Measurements from ENCODE around the gene SORT1.

DNA sequence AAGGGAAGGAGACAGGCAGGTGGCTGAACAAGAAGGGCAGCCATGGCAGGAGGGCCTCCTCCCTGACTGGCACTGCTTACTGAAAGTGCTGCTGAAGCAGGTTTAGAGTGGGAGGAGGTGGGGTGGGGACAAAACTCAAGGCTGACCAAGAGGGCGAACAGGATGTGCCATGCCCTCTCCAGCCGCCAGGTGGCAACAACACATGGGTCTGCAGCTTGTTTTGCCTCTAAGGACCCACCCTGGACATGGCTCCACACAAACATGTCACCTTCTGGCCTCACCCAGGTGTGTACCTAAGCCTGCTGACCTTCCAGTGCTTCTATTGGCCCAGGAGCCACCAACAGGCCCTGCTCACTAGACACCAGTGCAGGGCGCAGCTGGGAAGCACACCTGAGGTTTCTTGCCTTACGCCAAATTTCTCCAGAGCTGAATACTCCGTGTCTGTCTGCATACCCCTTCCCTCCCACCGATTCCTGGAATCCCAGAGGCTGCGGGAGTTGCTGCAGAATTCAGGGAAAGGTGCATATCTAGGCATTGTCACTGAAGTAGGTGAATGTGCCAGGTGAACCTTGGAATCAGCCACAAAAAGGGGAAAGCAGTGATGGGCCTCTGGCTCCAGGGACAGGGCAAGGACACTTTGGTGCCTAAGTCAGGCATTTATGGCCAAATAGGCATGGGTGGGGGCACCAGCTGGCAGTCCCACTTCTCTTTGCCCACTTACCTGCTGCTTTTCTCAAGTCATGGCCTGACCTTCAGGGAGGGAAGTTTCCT, 120.1 kb downstream of the SORT1 start:
- TF ChIP-seq TOX (CRISPR knock-in tag; IDR thresholded peaks at IDR 0.05; ENCODE audit: borderline replicate concordance) (no peak), ARNTL (CRISPR knock-in tag; IDR thresholded peaks at IDR 0.05; ENCODE audit: borderline replicate concordance, low read depth) (no peak), ZFP30 (CRISPR knock-in tag; IDR thresholded peaks at IDR 0.05) (no peak), PPARA (CRISPR knock-in tag; IDR thresholded peaks at IDR 0.05; ENCODE audit: borderline replicate concordance) (no peak), BACH2 (CRISPR knock-in tag; IDR thresholded peaks at IDR 0.05; ENCODE audit: borderline replicate concordance) (no peak), PATZ1 (CRISPR knock-in tag; IDR thresholded peaks at IDR 0.05; ENCODE audit: borderline replicate concordance) (no peak), TCF4 (CRISPR knock-in tag; IDR thresholded peaks at IDR 0.05; ENCODE audit: borderline replicate concordance) (no peak), ZNF565 (CRISPR knock-in tag; conservative IDR thresholded peaks at IDR 0.05; ENCODE audit: low read depth) (no peak), ZFP3 (CRISPR knock-in tag; IDR thresholded peaks at IDR 0.05) (no peak), TSHZ2 (CRISPR knock-in tag; IDR thresholded peaks at IDR 0.05) (no peak), GLIS3 (CRISPR knock-in tag; IDR thresholded peaks at IDR 0.05) (no peak), CSDC2 (CRISPR knock-in tag; IDR thresholded peaks at IDR 0.05) (no peak)
- TF ChIP-seq, protein P1, sequence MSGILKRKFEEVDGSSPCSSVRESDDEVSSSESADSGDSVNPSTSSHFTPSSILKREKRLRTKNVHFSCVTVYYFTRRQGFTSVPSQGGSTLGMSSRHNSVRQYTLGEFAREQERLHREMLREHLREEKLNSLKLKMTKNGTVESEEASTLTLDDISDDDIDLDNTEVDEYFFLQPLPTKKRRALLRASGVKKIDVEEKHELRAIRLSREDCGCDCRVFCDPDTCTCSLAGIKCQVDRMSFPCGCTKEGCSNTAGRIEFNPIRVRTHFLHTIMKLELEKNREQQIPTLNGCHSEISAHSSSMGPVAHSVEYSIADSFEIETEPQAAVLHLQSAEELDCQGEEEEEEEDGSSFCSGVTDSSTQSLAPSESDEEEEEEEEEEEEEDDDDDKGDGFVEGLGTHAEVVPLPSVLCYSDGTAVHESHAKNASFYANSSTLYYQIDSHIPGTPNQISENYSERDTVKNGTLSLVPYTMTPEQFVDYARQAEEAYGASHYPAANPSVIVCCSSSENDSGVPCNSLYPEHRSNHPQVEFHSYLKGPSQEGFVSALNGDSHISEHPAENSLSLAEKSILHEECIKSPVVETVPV (CRISPR knock-in tag; IDR thresholded peaks at IDR 0.05): no peak

Data from SK-N-SH treated with all-trans-retinoic acid at 6 μM for 48 hours (cell line).